IMR-90 (cell line): ENCODE measurements around the gene RAB3GAP2. TPM values are rescaled to one million over a fixed set of nuclear protein-coding genes. Genes with fewer than 3 reads are reported as not detected.

Experiments
- ATAC-seq: fragments of 200-7000 bp; cut with Tn5 transposase; 2 replicates; pipeline ENCODE4 v1.9.1; 2020; ENCODE audit warnings: low read depth, mild to moderate bottlenecking, moderate library complexity
- BruUV-seq: library from RNA; stranded (reverse); fragments of 400-500 nt; replicated peaks from 2 replicates; lab custom pipeline; 2021; lab: Mats Ljungman, UMichigan
- CTCF ChIA-PET: fragments of 300-600 bp; formaldehyde crosslinking; extraction: SDS; loops from one replicate; lab custom pipeline; 2021; ENCODE audit warnings: antibody characterized with exemption; lab: Yijun Ruan, JAX
- POLR2A ChIA-PET: fragments of 300-600 bp; sonication (Branson Sonifier 250); formaldehyde crosslinking; loops from one replicate; lab custom pipeline; 2022; ENCODE audit warnings: antibody characterized with exemption; ENCODE audit not compliant: unreplicated experiment; lab: Charles Lee
- DNase-seq: peaks from one replicate; pipeline ENCODE4 v3.0.0; 2013
- H2AFZ ChIP-seq: replicated peaks from 2 replicates; pipeline ENCODE3; 2013; ENCODE audit warnings: low read length, mild to moderate bottlenecking; ENCODE audit not compliant: poor library complexity
- H2AK5ac ChIP-seq: 2 replicates; pipeline ENCODE4 v1.6.1; 2013; ENCODE audit warnings: low read depth, low read length, inconsistent platforms
- H2AK9ac ChIP-seq: replicated peaks from 2 replicates; pipeline ENCODE3; 2013; ENCODE audit warnings: mild to moderate bottlenecking, low read depth, low read length, moderate library complexity; ENCODE audit not compliant: poor library complexity
- H2BK120ac ChIP-seq: 2 replicates; pipeline ENCODE4 v1.6.1; 2013; ENCODE audit warnings: low read depth, low read length, inconsistent platforms
- H2BK15ac ChIP-seq: 3 replicates; pipeline ENCODE4 v1.6.1; 2013; ENCODE audit warnings: low read depth, low read length, inconsistent platforms
- H2BK20ac ChIP-seq: 2 replicates; pipeline ENCODE4 v1.6.1; 2013; ENCODE audit warnings: low read depth, mild to moderate bottlenecking, inconsistent platforms, low read length, moderate library complexity
- H2BK5ac ChIP-seq: 2 replicates; pipeline ENCODE4 v1.6.1; 2013; ENCODE audit warnings: mild to moderate bottlenecking, low read depth, low read length, inconsistent platforms; ENCODE audit not compliant: poor library complexity, severe bottlenecking
- H3K14ac ChIP-seq: replicated peaks from 2 replicates; pipeline ENCODE4 v1.6.1; 2013; ENCODE audit warnings: low read depth, low read length, inconsistent platforms
- H3K18ac ChIP-seq: 2 replicates; pipeline ENCODE4 v1.6.1; 2013; ENCODE audit warnings: low read depth, low read length, control low read depth
- H3K23ac ChIP-seq: 2 replicates; pipeline ENCODE4 v1.6.1; 2013; ENCODE audit warnings: low read depth, low read length, inconsistent platforms
- H3K27ac ChIP-seq: 2 replicates; pipeline ENCODE4 v1.5.1; 2013; ENCODE audit warnings: mild to moderate bottlenecking, control low read depth, low read length; ENCODE audit not compliant: insufficient read depth
- H3K27me3 ChIP-seq: 2 replicates; pipeline ENCODE4 v1.6.1; 2013; ENCODE audit warnings: low read length; ENCODE audit not compliant: control insufficient read depth, insufficient read depth
- H3K36me3 ChIP-seq: 2 replicates; pipeline ENCODE4 v1.6.1; 2013; ENCODE audit warnings: low read length, mixed read lengths; ENCODE audit not compliant: control insufficient read depth, insufficient read depth
- H3K4ac ChIP-seq: 2 replicates; pipeline ENCODE4 v1.6.1; 2013; ENCODE audit warnings: low read depth, low read length, inconsistent platforms
- H3K4me1 ChIP-seq: 2 replicates; pipeline ENCODE4 v1.6.1; 2013; ENCODE audit warnings: low read length, mixed read lengths; ENCODE audit not compliant: control insufficient read depth, insufficient read depth
- H3K4me2 ChIP-seq: 2 replicates; pipeline ENCODE4 v1.6.1; 2013; ENCODE audit warnings: low read depth, mild to moderate bottlenecking, control low read depth, low read length, moderate library complexity
- H3K4me3 ChIP-seq: 2 replicates; pipeline ENCODE4 v1.5.1; 2013; ENCODE audit warnings: low read depth, mild to moderate bottlenecking, control low read depth, low read length, moderate library complexity; ENCODE audit not compliant: insufficient read depth
- H3K56ac ChIP-seq: 2 replicates; pipeline ENCODE4 v1.6.1; 2013; ENCODE audit warnings: low read length, inconsistent platforms; ENCODE audit not compliant: insufficient read depth; ENCODE audit errors: extremely low read depth
- H3K79me1 ChIP-seq, 2 experiments: 2 replicates each; pipeline ENCODE4 v1.6.1; 2013; ENCODE audit warnings: low read length in 2 of 2, inconsistent platforms in 1 of 2, low read depth in 1 of 2
- H3K9ac ChIP-seq: 2 replicates; pipeline ENCODE4 v1.6.1; 2013; ENCODE audit warnings: low read depth, low read length, control low read depth
- H3K9me1 ChIP-seq: 2 replicates; pipeline ENCODE4 v1.6.1; 2013; ENCODE audit warnings: low read length, inconsistent platforms; ENCODE audit not compliant: insufficient read depth
- H3K9me3 ChIP-seq: 2 replicates; pipeline ENCODE4 v1.6.1; 2013; ENCODE audit warnings: low read length; ENCODE audit not compliant: control insufficient read depth, insufficient read depth
- H4K20me1 ChIP-seq: 2 replicates; pipeline ENCODE4 v1.6.1; 2013; ENCODE audit warnings: low read length, inconsistent platforms; ENCODE audit not compliant: insufficient read depth
- H4K5ac ChIP-seq: 2 replicates; pipeline ENCODE4 v1.6.1; 2013; ENCODE audit warnings: mild to moderate bottlenecking, low read depth, low read length, control low read depth
- H4K8ac ChIP-seq, 2 experiments: 2 replicates each; pipeline ENCODE4 v1.6.1; 2013; ENCODE audit warnings: low read depth in 2 of 2, low read length in 2 of 2, control low read depth in 1 of 2, inconsistent platforms in 1 of 2
- H4K91ac ChIP-seq: 2 replicates; pipeline ENCODE4 v1.6.1; 2013; ENCODE audit warnings: low read depth, low read length, inconsistent platforms; ENCODE audit not compliant: insufficient read depth
- CEBPB ChIP-seq: IDR thresholded peaks from 2 replicates; pipeline ENCODE4 v1.6.1; 2012; ENCODE audit warnings: low read depth, low read length, improper control_type of control experiment
- RCOR1 ChIP-seq: IDR thresholded peaks from 2 replicates; pipeline ENCODE4 v1.6.1; 2012; ENCODE audit warnings: mild to moderate bottlenecking, low read length, improper control_type of control experiment; ENCODE audit not compliant: insufficient replicate concordance
- WGBS, 2 experiments: methylation state at CpG; one replicate each; pipeline versions ENCODE4 v1.1.5 to v1.1.7; 2013; ENCODE audit warnings: missing lambda C conversion rate in 2 of 2; ENCODE audit not compliant: insufficient read length in 1 of 2; ENCODE audit errors: extremely low coverage in 2 of 2; 5-methylcytosine and 5-hydroxymethylcytosine counted together
- dilution Hi-C: fragments of 300-500 bp; cut with HindIII; formaldehyde crosslinking; loops from one replicate; pipeline ENCODE4 v1.14.3; 2018; ENCODE audit warnings: low sequenced_read_pairs; ENCODE audit not compliant: unreplicated experiment
- in situ Hi-C: fragments of 300-500 bp; cut with MboI; formaldehyde crosslinking; loops from 3 replicates; pipeline ENCODE4 v1.14.3; 2019; ENCODE audit warnings: low sequenced_read_pairs, inconsistent platforms, mixed read lengths
- intact Hi-C: fragments of 100-400 bp; cut with micrococcal nuclease; formaldehyde crosslinking; loops from 2 replicates; pipeline ENCODE4 v1.10.0; 2022
- polyA plus RNA-seq, 3 experiments: library from polyadenylated mRNA; depleted of rRNA; stranded (reverse); fragments of >200 nt; gene quantifications; 2 replicates each; pipeline ENCODE4 v1.2.3, GENCODE V29; 2012; ENCODE audit warnings: low replicate concordance in 1 of 3
- total RNA-seq: library from RNA; depleted of rRNA; stranded (reverse); fragments of >200 nt; gene quantifications from 2 replicates; pipeline ENCODE4 v1.2.3, GENCODE V29; 2012

The RAB3GAP2 gene
- total and polyA plus RNA-seq, 2 of the 4 experiments (the other 2 are of a cell fraction), result 12.3 to 37.8 TPM

DNA sequence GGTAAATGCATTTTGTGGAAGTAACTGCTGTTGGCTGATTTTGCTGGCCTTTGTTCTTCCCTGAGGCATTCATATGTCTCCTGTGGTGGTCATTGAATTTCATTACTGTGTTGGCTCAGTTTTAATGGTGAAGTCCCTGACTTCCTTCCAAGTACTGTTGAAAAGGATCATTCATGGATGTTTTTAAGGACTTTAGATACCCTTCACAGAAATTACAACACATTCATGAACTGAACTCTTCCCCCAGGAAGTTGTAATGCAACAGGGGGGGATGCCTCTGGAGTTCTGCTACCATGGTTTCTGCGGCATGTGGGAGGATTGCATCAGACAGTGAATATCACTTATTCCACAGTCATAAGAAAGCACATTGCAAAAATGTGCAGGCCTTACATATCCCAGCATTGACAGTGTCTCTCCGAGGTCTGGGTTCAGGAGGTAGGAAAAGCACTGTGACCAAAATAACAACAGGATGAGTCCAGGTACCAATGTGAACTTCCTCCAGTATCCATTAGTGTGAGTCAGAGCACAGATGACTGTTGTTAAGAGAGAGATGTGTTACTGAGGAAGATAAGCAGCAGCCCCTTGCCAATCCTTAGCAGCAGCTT is 2.1 kb upstream of the RAB3GAP2 start:
- H3K18ac ChIP-seq, result no peak overlapping the region
- H3K79me1 ChIP-seq, result peaks cover 11 to 29% of the 10 kb centered on the region in 2 experiments
- H4K8ac ChIP-seq, result no peak overlapping the region
- H4K91ac ChIP-seq, result no peak overlapping the region; the same call in 1 of the 2 replicates
- H3K4me2 ChIP-seq, result no peak overlapping the region
- no peak overlapping the region for H2AFZ ChIP-seq
- H3K4me3 ChIP-seq, result no peak overlapping the region
- no peak overlapping the region for H3K14ac ChIP-seq
- no peak overlapping the region for H3K56ac ChIP-seq
- no CpG with 5 or more reads among the region's 2 CpGs for WGBS, 2 experiments
- ATAC-seq (no peak), DNase-seq (peak; percentile 48)
- intact Hi-C loops (no loop called here), in situ Hi-C loops (no loop called here), dilution Hi-C loops (no loop called here)
- H3K36me3 ChIP-seq, result no peaks in the 10 kb centered on the region
- ChIA-PET CTCF (no interaction called here), POLR2A (no interaction called here)
- no peak overlapping the region for H2BK15ac ChIP-seq
- peaks cover 7% of the 10 kb centered on the region for H3K27me3 ChIP-seq
- peaks cover 4% of the 10 kb centered on the region; the same call in 1 of the 2 replicates for H4K20me1 ChIP-seq
- no peaks in the 10 kb centered on the region for H3K9me3 ChIP-seq
- H3K4me1 ChIP-seq, result peaks cover 8% of the 10 kb centered on the region
- H2AK9ac ChIP-seq, result no peak overlapping the region
- H4K5ac ChIP-seq, result peak overlapping the region; percentile 4; the same call in 1 of the 2 replicates
- H2BK5ac ChIP-seq, result no peak overlapping the region
- H3K9me1 ChIP-seq, result no peaks in the 10 kb centered on the region
- no peak overlapping the region for H2BK120ac ChIP-seq
- BruUV-seq, result no TSS peak
- H3K27ac ChIP-seq, result no peak overlapping the region
- no peak overlapping the region for H3K4ac ChIP-seq
- no peak overlapping the region for H2AK5ac ChIP-seq
- TF ChIP-seq CEBPB (peak; percentile 72), RCOR1 (no peak)
- no peak overlapping the region for H3K23ac ChIP-seq
- no peak overlapping the region for H3K9ac ChIP-seq
- no peak overlapping the region for H2BK20ac ChIP-seq
